Measurements from ENCODE around the gene DHRS7C.

DNA sequence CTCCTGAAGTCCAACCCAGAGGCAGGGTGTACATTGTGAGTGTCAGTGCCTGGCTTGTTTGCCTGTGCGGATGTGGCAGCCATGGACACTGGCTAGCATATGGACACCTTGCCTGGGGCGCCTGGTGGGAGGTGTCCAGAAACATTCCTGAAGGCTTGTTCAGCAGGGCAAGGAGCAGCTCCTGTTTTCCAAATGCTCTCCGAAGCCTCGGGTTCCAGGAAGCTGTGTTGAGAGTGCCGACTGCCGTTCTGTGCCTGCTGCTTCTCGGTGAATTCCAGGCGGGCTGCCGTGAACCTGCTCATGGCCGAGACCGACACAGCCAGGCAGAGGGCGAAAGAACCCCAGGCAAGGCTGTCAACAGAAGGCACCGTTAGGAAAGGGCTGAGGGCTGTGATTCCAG is 10.9 kb upstream of the DHRS7C start:
- TF ChIP-seq, protein P1, sequence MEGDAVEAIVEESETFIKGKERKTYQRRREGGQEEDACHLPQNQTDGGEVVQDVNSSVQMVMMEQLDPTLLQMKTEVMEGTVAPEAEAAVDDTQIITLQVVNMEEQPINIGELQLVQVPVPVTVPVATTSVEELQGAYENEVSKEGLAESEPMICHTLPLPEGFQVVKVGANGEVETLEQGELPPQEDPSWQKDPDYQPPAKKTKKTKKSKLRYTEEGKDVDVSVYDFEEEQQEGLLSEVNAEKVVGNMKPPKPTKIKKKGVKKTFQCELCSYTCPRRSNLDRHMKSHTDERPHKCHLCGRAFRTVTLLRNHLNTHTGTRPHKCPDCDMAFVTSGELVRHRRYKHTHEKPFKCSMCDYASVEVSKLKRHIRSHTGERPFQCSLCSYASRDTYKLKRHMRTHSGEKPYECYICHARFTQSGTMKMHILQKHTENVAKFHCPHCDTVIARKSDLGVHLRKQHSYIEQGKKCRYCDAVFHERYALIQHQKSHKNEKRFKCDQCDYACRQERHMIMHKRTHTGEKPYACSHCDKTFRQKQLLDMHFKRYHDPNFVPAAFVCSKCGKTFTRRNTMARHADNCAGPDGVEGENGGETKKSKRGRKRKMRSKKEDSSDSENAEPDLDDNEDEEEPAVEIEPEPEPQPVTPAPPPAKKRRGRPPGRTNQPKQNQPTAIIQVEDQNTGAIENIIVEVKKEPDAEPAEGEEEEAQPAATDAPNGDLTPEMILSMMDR (IDR thresholded peaks at IDR 0.05; ENCODE audit: low read depth, low read length): no peak
- TF ChIP-seq POLR2A (IDR thresholded peaks at IDR 0.05; ENCODE audit: extremely low read depth, insufficient read length): no peak
- TF ChIP-seq, protein P2, sequence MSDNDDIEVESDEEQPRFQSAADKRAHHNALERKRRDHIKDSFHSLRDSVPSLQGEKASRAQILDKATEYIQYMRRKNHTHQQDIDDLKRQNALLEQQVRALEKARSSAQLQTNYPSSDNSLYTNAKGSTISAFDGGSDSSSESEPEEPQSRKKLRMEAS (IDR thresholded peaks at IDR 0.05; ENCODE audit: low read depth, low read length): no peak
